NCI-H2171 treated with DMSO at 0.1 percent for 48 hours (cell line): Measurements from ENCODE around the gene CEP43.

ENCODE experiments used
- DNase-seq: peaks from one replicate; lab custom pipeline; 2025; lab: John Stamatoyannopoulos, UW

CEP43 gene

GRCh38 chr6:166999145-166999883 lies at the start of gene CEP43:
Gene CEP43 (plus strand): TSS chr6:166999397. CDS start chr6:166999413, 16 bp downstream.
- DNase-seq = peak; percentile 91

GRCh38 chr6:166949528-166950442 lies 49.4 kb upstream of the CEP43 start:
- no peak for DNase-seq

GRCh38 chr6:166950443-166950821 lies 48.8 kb upstream of the CEP43 start:
- DNase-seq = no peak

GRCh38 chr6:166950892-166951669 lies 48.1 kb upstream of the CEP43 start:
- peak; percentile 3 for DNase-seq

- DNase-seq = no peak
These were observed 47.5 kb upstream of the CEP43 start for GRCh38 chr6:166951670-166952060.

GRCh38 chr6:166952121-166952520 lies 47.1 kb upstream of the CEP43 start:
- no peak for DNase-seq

DNA sequence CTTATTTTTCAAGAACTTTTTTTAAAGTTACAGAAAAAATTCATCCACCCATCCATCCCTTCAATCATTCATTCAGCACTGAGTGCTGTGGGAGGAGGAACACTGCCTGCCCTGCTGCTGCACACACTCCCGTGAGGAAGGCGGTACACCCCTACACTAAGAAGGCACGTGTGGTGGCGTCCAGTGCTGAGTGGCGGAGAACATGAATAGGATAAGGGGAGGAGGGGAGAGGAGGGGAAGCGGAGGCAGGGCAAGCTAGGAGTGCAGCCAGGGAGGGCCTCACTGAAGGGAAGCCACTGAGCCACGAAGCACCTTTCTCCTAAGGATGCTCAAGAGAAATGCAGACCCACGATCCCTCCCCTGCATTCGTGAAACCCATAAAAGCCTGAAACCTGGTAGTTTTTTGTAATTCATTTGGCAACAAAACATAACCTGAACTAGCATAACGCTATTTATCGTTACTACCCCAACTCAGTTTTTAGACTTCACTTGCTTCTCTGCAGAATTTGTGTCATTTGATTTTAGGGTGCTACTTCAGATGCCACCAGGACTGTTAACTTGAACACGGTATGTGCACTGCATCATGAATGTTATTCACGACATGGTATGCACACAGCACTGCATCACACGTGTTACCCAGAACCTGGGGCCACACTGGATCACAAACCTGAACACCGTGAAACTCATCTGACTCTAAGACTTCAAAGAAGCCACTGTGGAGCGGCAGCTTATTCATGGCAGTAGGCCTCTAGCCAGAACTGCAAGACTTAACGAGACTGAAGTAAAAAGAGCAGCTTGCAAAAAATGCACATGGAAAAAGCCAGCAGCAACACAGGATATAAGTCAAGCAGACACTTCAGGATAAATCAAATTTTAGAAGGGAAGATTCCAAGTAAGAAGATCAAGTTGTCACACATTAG lies 46.4 kb upstream of the CEP43 start:
- DNase-seq = no peak

DNA sequence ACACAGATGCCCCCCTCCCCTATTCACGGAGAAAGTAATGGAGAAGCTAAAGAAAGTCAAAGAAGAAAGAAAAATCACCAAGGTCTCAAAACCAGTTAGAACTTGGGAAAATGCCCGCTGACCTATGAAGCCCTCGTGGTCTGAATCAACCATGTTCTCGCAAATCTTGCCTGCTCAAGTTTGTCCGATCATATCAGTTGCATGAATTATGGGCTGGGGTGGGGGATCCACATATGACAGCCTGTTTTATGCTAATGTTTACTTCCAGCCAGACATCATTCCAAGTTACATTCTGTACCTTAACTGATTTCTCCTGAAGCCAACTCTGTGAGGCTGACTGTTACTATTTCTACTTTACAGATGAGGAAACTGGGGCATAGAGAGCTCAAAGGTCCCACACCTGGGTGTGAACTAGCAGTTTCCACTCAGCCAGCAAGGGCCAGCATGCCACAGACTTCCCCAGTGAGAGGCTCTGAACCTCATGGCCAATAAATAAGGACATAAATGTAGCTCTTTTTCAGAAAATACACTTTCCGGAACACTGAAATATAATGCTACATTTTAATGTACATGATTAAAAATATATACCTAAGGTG lies 45.0 kb upstream of the CEP43 start:
- no peak for DNase-seq

- DNase-seq = no peak
These were observed 43.9 kb upstream of the CEP43 start for GRCh38 chr6:166955121-166955864.

GRCh38 chr6:166955865-166956443 lies 43.2 kb upstream of the CEP43 start:
- DNase-seq = peak; percentile 70

GRCh38 chr6:166956444-166957086 lies 42.6 kb upstream of the CEP43 start, which contains the start of gene RNASET2:
Gene RNASET2 (minus strand): TSS chr6:166956550. CDS start chr6:166956182, 368 bp downstream.
- peak; percentile 86 for DNase-seq

DNA sequence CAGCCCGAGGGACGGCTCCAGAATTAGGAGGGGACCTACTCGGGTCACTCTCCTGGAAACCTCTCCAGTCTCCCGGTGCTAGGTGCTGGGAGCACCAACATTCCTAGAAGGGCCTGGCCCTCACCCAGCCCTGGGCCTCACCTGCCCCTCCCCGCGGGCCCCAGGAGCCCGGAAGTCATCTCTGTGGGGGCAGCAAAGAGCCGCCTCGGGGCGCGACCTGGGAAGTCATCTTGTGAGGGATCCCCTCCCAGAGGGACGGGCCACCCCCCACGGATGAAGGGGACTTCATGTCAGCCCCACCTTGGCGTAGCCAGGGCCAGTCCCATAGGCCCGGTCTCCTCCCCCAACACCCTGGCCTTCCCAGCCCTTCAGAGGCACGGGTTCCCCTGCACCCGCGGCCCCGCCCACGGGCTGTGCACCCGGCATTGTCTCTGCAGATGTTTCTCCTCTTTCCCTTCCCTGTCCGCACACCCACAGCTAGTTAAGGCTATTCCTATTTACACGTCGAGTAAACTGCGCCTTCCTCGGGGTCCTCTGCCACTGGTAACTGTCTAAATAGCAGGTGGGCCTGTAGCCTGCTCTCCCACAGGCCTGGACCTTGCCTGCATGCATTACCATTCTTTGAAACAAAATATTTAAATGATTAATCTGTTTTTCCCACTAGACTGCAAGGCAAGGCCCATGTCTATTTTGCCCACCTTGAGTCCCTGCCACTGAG lies 42.0 kb upstream of the CEP43 start:
- DNase-seq = peak; percentile 46

- no peak for DNase-seq
These were observed 41.5 kb upstream of the CEP43 start for GRCh38 chr6:166957805-166958076.

DNA sequence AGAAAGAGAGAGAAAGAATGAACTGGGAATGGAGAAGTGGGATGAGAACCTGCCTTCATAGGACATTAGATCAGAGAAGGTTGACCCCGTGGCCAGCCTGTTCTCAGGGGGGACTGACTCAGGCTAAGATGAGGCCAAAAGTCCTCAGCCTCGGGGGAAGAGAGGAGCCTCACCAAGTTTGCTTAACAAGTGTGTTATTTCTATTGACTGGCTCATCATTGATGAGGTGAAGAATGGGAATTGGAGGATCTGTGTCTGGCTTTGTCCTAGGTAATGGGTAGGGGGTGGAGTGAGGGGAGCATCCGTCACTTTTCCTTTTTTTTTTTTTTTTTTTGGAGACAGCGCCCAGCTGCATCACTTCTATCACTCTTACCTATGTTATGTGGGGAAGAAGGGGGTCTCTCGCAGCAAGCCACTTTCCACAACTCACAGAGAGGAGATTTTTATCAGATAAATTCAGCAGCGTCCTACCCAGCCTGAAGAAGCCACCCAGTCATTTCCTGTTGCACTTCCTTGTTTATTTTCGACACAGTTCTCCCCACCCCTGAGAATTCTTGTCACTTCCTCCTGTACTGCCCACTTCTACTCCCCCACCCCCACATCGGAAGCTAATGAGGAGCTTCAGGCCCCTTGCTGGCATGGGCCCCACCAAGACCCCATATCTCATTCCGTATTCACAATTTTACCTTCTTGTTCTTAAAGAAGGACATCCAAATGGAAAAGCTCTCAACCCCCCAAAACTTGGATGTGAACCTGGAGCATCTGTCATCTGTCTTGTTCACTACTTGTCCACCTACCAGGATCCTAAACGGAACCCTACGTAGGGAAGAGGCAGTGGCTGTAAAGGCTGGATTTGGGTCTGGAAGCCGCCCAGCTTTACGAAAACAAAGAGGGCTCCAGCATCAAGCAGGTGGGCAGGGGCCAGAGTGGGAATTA lies 40.0 kb upstream of the CEP43 start:
- no peak for DNase-seq

- DNase-seq = no peak
These were observed 39.1 kb upstream of the CEP43 start for GRCh38 chr6:166959911-166960608.

- DNase-seq = no peak
These were observed 38.6 kb upstream of the CEP43 start for GRCh38 chr6:166960609-166960978.

DNA sequence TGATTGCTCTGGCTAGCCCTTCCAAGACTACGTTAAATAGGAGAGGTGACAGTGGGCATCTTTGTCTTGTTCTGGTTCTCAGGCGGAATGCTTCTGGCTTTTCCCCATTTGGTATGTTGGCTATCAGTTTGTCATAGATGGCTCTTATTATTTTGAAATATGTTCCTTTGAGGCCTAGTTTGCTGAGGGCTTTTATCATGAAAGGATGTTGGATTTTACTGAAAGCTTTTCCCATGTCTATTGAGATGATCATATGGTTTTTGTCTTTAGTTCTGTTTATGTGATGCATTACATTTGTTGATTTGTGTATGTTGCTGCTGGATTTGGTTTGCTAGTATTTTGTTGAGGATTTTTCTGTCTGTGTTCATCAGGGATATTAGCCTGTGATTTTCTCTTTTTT lies 32.9 kb upstream of the CEP43 start:
- no peak for DNase-seq
